ENCODE measurements around the gene KIF5C.

DNA sequence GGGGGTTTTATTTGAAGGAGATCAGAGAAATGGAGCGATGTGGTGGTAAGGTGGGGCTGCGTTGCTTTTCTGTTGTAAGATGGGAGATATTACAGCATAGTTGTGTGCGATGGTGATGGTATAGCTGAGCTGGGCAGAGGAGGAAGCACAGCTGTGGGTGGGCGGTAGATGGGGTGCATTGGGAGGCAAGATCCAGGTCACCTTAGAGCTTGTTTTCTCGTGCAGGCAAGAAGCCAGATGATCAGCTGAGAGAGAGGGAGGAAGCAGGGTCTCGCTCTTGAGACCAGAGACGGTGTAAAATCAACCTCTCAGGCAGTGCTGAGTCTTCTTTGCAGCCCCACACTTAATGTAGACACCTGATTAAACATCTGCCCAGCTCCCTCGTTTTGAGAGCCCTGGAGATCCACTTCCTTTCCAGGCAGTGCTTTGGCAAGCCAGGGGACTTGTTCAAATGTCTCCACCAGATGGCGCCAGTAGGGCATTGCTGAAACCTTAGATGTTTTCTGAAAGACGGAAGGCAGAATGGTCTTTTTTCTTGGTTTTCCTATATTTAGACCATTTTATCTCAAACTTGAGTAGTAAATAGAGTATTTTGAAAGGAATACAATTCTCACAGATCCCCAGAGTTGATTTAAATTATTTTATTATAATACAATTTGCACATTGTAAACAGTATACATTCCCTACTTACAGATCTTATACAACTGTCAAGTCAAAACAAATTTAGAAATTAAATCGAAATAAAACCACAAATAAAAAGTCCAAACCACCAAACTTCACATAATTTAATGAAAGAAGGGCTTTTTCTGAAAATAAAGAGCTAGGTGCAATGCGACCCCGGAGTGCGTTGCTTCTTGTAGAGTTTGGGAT lies 142.3 kb downstream of the KIF5C start:
- TF ChIP-seq, protein P1, sequence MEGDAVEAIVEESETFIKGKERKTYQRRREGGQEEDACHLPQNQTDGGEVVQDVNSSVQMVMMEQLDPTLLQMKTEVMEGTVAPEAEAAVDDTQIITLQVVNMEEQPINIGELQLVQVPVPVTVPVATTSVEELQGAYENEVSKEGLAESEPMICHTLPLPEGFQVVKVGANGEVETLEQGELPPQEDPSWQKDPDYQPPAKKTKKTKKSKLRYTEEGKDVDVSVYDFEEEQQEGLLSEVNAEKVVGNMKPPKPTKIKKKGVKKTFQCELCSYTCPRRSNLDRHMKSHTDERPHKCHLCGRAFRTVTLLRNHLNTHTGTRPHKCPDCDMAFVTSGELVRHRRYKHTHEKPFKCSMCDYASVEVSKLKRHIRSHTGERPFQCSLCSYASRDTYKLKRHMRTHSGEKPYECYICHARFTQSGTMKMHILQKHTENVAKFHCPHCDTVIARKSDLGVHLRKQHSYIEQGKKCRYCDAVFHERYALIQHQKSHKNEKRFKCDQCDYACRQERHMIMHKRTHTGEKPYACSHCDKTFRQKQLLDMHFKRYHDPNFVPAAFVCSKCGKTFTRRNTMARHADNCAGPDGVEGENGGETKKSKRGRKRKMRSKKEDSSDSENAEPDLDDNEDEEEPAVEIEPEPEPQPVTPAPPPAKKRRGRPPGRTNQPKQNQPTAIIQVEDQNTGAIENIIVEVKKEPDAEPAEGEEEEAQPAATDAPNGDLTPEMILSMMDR (IDR thresholded peaks at IDR 0.05) = peak; percentile 59 to 86 (median 78)
- no peak for TF ChIP-seq POLR2A (IDR thresholded peaks at IDR 0.05)
- no peak for TF ChIP-seq EP300 (IDR thresholded peaks at IDR 0.05)
